Measurements from ENCODE around the gene CCDC51. TPM values are rescaled to one million over a fixed set of nuclear protein-coding genes. Genes with fewer than 3 reads are reported as not detected.

CCDC51 gene
- polyA plus RNA-seq, 3 donors, result 5.5 to 14.1 (median 11.6) TPM

GRCh38 chr3:48436855-48437254, 3.1 kb downstream of the CCDC51 start:
- H3K27ac ChIP-seq (ENCODE audit: low read depth, low read length), result no peak overlapping the region
- 75 to 82% (median 80%) methylated on average over 7 of the region's 7 CpGs for WGBS, 3 donors

DNA sequence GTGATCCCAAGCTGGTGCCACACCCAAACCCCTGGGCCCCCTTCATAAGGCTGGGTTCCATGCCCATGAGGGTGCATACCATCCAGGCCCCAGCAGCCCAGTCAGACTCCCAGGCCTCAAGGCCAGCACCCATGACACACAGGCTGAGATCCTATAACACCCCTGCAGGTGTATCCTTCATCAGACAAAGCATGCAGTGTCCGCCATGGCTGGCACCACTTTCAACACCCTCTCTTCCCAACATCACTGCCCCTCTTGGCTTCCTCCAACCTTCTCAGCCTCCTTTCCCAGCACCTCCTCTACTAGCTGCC, 3.5 kb downstream of the CCDC51 start:
- no peak overlapping the region for H3K27ac ChIP-seq (ENCODE audit: low read depth, low read length)
- 0 to 60% (median 57%) methylated on average over 1 of the region's 1 CpG for WGBS, 3 donors

- WGBS, 3 donors, result 42 to 44% (median 43%) methylated on average over 7 of the region's 7 CpGs
- H3K27ac ChIP-seq (ENCODE audit: low read depth, low read length), result no peak overlapping the region
These were observed 4.0 kb downstream of the CCDC51 start for GRCh38 chr3:48435774-48436476.

DNA sequence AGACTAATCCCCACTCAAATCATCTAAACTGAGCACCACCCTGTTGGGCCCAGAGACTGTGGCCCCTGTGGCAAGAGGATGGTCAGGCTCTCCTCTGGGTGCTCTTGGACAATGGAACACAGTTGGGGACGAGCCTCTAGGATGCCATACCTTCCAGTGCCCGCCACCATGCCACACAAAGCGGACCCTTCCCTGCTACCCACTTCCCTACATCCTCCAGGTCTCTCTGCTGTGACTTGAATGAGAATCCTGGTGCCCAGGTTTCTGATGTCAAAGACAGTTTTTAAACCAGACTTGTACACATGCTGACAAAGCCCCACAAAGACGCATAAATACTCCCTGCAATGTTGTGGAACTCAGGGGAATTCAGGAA, 4.7 kb downstream of the CCDC51 start:
- H3K27ac ChIP-seq (ENCODE audit: low read depth, low read length), result no peak overlapping the region
- WGBS, 3 donors, result 87% methylated on average over 4 of the region's 4 CpGs

DNA sequence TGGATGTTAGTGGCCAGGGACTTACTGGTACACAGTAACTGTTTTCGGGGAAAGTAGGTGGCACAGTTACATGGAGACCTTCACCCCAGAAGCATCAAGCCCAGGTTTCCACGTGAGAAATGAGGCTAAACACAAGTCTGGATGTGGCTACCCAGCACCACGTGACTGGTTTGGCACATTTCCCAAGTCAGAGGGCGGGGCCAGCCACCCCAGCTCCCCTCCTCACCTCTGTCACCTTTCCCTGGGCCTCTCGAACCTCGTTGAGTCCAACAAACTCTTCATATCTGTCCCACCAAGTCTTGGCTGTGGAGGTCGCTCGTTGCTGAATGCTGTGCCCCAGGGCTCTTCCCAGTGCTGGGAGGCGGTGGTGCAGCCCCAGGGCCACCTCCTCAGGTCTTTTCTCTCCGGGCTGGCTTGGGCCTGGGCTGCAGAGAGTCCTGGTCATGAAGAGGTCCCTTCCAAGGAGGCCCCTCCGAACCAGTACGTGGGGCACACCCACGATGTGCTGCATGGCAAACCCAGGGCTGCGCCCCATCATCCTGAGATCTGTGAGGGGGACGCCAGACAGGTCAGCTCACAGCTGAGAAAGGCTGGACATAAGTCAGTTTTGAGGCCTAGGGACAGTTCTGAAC, 5.2 kb downstream of the CCDC51 start:
- 63 to 72% (median 72%) methylated on average over 15 of the region's 15 CpGs for WGBS, 3 donors

GRCh38 chr3:48433472-48434118, 6.3 kb downstream of the CCDC51 start:
- H3K27ac ChIP-seq (ENCODE audit: low read depth, low read length), result no peak overlapping the region
- WGBS, 3 donors, result 61 to 77% (median 70%) methylated on average over 12 of the region's 12 CpGs

More for the DNA sequence above, 5.2 kb downstream of the CCDC51 start:
- H3K27ac ChIP-seq (ENCODE audit: low read depth, low read length), result no peak overlapping the region

DNA sequence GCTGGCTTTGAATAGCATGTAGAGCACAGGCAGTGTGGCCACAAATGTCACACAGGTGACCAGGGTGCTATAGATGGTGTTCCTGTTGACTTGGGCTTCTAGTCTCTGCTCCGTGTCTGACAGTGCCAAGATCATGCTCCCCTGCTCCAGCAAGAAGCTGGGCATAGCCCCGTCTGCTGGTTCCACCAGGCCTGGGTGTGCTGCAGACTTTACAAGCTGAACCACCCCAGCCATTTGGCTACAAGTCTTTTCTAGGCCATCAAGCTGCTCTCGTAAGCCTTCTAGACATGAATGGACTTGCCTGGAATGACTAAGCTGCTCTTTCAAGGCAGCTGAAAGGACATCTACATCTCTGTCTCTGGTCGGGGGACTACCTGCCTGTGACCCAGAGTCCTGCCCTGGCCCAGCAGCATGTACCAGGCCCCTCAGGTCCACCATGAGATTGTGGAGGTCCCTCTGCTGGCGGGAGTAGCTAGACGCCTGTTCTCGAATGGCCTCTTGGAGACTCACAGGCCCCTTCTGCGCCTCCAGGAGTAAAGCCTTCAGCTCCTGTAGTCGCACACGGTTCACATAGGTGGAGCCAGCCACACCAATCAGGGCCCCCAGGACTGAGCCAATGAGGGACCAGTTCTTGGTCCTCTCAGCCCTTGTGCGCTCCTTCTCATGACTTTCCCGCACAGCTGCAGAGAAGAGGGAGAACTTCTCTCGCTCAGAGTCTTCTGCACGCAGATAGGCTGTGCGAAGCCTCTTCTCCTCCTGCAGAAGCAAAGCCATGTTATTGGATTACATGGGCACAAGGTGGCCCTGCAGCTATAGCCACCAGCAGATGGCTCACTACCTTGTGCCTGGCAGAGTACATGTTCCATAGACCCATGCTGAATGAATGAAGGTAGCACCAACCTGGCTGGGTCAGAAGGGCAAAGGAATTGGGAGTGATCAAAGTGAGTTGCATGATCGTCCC, 7.2 kb downstream of the CCDC51 start:
- WGBS, 3 donors, result 83 to 91% (median 88%) methylated on average over 16 of the region's 16 CpGs
- no peak overlapping the region for H3K27ac ChIP-seq (ENCODE audit: low read depth, low read length)

DNA sequence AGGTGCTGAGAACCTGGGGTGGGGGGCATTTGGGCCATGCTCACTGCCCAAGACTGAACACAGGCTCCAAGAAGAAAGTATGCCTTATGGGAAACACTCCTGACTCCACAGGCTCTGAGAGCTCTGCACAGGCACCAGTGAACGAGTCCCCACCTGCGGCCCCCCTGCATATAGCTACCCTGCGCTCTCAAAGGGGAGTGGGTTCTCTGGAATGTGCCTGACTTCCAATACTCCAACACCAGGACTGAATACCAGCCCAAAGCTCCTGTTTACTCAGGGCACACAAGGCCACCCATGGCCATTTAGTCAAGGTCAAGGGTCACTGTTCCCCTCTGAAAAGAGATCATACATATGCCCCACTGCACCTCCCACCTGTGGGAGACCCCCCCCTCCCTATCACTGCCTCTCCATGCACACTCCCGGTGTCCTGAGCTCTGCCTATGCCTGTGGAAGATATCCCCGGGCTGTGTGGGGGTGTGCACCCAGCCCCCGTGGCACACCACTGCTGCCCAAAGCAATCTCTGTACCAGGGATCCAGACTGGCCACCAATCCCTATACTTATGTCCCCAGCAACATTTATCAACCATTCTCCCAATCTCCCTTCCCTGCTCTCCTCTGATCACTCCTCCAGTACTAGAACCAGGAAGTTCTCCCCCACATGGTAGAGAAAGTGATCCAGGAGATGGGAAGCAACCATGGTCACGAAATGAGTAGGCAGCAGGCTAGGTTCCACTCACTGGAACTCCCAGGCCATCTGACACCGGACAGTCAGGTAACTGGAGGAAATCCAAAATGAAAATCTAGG, 8.5 kb downstream of the CCDC51 start:
- H3K27ac ChIP-seq (ENCODE audit: low read depth, low read length), result no peak overlapping the region
- WGBS, 3 donors, result 73 to 89% (median 86%) methylated on average over 8 of the region's 8 CpGs

DNA sequence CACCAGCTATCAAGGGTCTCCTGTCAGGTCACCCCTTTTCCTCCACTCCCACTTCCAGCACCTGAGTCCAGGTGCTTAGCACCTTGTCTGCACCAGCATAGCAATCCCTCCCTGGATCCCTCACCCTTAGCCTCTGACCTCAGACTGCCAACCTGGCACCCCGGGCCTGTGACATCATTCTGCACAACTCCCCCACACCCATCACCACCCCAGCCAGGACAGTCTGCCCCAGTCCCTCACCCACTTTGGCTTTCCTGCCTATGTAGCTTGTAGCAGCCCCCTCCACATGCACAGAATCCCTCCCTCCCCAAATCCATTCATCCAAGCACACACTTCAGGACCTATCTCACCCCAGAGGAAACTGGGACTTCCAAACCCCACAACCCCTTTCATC, 9.2 kb downstream of the CCDC51 start:
- H3K27ac ChIP-seq (ENCODE audit: low read depth, low read length), result no peak overlapping the region
- 38 to 83% (median 73%) methylated on average over 1 of the region's 1 CpG for WGBS, 3 donors

DNA sequence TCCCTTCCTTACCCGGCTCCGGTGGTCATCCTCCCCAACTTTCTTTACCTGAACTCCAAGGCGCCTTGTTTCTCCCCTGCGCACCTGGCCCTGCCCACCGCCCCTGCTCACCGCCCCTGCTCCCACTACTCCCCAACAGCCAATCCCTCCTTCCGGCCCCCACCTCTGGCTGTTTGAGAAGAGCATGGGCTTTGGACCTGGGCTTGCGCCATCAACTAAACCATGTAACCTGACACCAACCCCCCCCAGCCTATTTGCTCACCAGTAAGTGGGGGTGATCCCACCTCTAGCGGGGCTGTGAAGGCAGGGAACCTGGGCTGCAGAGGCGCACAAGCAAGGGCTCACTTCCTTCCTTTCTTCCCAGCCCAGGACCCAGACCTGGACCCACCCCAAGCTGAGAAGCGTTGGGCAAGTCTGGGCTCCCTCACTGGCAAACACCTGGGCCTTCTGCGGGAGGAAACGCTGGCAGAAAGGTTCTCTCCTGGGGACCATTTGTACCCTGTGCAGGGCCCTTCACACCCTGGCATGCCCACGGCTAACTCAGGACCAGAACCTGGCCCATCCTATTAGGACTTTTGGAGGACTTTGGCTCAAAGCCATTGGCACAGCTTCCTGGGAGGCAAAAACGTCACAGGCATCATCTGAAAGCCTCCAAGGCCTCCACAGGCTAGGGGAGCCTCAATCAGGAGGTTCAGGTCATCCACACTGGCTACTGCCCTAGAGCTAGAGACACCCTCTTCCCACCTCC, 9.8 kb downstream of the CCDC51 start, which contains the start of gene PLXNB1:
Gene PLXNB1, minus strand, starts transcription at position 127 of the 748 bp plus-strand sequence. CDS start 5,475 bp downstream, outside the sequence.
- WGBS, 3 donors, result 9 to 21% (median 16%) methylated on average over 15 of the region's 15 CpGs
- H3K27ac ChIP-seq (ENCODE audit: low read depth, low read length), result no peak within 1 kb of the TSS

DNA sequence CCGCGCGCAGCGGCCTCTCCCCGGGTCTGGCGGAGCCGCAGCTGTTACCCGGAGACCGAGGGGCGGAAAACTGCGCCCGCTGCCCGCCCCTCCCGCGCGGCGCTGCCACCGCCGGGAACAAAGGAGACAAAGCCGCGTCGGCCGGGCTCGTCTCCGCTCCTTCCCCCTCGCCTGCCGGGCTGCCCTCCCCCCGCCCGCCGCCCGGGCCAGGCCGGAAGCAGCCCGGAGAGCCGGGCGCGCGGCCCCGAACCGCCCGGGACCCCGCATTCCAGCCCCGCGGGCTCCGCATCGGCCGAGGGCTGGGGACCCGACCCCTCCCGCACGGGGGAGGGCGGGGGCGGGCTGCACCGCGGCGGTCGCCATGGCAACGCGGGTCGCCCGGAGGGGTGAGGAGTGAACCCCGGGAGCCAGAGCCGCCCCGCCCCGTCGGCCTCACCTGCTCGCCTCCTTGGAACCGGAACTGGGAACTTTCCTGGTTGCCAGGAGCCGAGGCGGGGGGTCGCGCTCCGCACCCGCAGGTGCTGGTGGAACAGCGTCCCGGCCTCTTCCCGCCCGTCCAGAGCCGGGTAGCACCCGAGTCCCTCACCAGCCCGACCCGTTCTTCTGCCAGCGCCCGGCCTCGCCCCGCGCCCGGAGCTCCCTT, 10.5 kb downstream of the CCDC51 start:
- 0% methylated on average over 37 to 86 of the region's 86 CpGs for WGBS, 3 donors

DNA sequence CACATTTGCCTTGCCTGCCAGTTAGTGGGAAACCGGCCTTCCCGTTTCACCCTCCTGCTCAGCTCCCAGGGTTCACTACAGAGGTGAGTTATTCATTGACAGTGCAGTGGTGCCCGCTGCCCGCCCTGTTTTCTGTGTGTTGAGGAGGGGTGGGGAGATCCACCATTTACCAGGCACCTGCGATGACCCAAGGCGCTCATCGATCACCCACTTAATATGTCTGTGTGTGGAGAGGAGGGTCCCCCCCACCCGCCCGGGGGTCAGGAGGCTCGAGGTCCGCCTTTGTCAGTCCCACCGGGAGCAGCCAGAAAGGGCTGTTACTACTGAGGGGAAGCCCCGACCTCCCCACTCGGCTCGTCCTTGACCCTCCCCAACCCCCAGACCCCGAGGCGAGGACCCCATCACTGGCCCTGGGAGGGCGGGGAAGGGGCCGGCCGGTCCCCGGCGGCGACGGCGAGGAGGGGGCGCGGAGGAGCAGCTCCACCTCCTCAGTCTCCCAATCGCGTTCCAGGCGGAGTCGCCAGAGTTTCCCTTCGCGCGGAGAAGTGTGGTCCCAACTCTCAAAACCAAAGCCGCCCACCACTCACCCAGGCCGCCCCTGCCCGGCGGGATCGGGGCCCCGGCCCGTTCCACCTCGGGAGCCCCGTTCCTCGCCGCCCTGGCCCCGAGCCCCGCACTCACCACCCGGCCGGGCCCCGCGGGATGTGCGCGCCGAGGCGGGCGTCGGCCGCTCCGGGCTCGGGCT, 11.2 kb downstream of the CCDC51 start:
- no peak overlapping the region for H3K27ac ChIP-seq (ENCODE audit: low read depth, low read length)
- WGBS, 3 donors, result 2 to 5% (median 4%) methylated on average over 51 to 60 of the region's 60 CpGs

More for the DNA sequence above, 10.5 kb downstream of the CCDC51 start:
- H3K27ac ChIP-seq (ENCODE audit: low read depth, low read length), result no peak overlapping the region

GRCh38 chr3:48428088-48428571, 11.8 kb downstream of the CCDC51 start:
- WGBS, 3 donors, result 20 to 81% (median 80%) methylated on average over 7 of the region's 7 CpGs
- no peak overlapping the region for H3K27ac ChIP-seq (ENCODE audit: low read depth, low read length)

DNA sequence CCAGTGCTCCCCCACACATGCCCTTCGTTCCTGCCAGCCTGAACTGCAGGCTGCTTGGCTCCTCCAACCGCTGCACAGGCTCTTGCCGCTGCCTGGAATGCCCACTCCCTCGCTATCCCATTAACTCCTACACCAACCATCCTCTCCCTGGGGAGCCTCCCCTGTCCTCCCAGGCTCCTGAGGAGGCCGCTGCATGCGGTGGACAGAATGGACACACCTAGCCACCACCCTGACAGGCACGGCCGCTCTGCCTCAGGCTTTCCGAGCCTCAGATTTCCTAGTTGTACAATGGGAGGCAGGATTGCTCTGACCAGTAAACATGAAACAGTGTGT, 12.3 kb downstream of the CCDC51 start:
- WGBS, 3 donors, result 65 to 82% (median 79%) methylated on average over 9 of the region's 9 CpGs
- H3K27ac ChIP-seq (ENCODE audit: low read depth, low read length), result no peak overlapping the region

DNA sequence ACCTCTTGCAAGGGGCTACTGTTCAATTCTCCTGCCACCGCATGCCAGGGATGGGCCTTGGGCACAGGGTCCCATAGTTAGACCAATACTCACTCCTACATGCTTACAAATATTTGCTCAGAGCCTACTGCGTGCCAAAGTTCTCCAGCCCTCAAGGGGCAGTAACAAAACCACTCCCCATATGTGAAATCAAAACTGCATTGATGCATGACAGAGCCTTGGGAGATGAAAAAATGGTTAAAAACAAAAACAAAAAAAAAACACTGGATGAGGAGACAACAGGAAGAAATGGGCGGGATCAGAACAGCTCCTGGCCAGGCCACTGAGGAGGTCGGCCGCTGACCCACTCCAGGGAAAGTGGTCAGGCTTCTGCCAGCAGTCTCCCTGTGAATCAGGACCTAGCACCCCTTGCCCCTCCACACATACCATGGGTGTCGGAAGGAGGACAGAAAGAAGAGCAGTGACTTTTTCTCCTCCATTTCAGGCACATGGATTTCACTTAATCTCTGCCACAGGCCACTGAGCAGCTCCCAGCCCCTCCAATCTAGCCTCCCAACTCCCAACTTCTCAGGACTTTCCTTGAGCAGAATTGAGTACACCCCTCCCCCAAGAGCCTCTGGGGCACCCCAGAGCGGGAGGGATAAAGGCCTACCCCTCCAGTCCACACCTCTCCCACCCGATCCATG, 12.8 kb downstream of the CCDC51 start:
- 56 to 59% (median 58%) methylated on average over 8 of the region's 8 CpGs for WGBS, 3 donors
- no peak overlapping the region for H3K27ac ChIP-seq (ENCODE audit: low read depth, low read length)
